T follicular helper cell (primary cell): ENCODE data around the gene KIAA1191.
"Not testable (repeated sequence)": the region's sequence is repeated elsewhere in the genome, so short reads cannot be mapped to it uniquely, and the experiment has no call there.

Source experiments
- DNase-seq: peaks from one replicate; pipeline ENCODE4 v3.0.0-alpha.2; 2020; ENCODE audit warnings: low read depth
- total RNA-seq, 2 experiments: gene quantifications; one replicate each; lab custom pipeline; 2026; lab: John Stamatoyannopoulos, UW

The KIAA1191 gene, protein sequence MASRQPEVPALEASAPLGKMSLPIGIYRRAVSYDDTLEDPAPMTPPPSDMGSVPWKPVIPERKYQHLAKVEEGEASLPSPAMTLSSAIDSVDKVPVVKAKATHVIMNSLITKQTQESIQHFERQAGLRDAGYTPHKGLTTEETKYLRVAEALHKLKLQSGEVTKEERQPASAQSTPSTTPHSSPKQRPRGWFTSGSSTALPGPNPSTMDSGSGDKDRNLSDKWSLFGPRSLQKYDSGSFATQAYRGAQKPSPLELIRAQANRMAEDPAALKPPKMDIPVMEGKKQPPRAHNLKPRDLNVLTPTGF
- total RNA-seq: 71.8 to 81.4 reads per million in 2 experiments

DNA sequence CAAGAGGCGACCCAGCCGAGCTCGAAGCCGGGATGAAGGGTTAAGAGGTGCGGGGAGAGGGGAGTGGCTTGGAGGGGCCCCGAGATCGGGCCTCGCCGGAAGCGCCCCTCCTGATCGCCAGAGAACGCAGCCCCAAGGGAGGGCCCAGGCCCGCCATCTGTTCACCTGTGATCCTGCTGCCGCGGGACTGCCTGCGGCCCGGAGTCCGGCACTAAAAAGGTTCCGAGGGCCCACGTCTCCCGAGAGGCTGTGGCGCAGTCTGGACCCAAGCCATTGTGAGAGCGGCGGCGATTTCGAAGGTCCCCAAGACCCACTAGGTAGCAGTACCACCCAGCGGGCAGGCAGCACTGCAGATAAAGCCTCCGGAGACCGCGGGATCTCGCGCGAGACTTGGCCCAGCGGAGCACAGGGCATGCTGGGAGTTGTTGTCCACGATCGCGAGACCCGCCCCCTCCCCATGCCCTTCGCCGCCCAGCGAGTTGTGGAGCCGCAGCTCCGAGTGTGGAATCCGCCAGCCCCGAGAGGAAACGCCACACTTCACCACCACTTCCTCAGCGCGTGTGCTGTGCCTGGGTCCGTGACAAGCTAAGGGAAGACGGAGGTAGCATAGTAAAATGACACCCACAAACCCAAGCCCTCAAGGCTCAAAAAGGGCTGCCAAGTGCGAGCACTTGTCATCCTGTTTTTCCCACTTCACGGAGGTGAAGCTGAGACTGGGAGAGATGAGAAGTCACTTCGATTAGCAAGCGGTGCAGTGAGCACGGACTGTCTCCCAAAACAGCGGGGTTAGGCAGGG, at the start of gene KIAA1191:
Gene KIAA1191, minus strand, starts transcription at position 328 of the 796 bp plus-strand sequence. CDS start 2,256 bp downstream, outside the sequence.
- DNase-seq: peak; percentile 93

DNA sequence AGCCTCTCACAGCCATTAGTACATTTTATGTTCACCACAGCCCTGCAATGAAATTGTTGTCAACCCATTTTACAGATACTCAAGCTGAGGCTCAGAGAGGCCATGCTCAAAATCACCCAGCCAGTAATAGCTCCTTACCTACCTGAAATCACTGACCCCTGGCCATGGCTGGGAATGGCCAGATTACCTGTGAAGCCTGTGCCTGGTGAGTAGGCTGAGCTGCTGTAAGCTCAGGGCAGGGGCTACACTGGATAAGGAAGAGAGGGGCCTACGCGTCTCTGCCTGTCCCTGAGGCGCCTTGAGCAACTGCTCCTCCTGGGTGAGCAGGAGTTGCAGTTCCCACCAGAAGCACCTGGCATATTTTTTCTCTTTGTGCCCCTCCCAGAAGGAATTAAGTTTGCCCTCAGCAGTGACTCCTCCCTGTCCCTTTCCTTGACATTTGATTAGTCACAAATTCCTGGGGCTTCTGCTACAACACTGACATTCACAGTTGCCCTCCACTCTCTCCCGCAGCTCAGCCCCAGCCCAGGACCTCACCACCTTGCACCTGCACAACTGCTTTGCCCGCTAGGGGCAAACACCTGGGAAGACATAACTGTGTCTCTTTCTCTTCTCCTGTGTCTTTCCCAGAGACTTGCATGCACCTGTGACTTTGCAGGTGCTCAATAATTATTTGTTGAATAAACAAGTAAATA, 49.1 kb upstream of the KIAA1191 start:
- no peak for DNase-seq

DNA sequence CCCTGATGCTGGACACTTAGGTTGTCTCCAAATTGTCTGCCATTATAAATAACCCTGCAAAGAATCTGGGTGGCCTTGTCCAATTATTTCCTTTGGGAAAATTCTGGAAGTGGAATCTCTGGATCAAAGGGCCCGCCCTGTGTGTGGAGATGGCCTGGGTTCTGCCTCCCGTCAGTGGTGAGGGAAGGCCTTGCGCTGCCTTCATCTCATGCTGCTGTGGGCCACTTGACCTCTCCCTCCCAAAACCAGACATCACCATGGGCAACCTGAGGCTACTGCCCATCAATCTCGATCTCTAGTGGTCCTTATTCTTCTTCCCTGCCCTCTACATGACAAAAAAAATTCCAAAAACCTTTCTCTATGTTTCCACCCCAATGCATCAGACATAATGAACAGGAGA, 48.2 kb upstream of the KIAA1191 start:
- DNase-seq: no peak

DNA sequence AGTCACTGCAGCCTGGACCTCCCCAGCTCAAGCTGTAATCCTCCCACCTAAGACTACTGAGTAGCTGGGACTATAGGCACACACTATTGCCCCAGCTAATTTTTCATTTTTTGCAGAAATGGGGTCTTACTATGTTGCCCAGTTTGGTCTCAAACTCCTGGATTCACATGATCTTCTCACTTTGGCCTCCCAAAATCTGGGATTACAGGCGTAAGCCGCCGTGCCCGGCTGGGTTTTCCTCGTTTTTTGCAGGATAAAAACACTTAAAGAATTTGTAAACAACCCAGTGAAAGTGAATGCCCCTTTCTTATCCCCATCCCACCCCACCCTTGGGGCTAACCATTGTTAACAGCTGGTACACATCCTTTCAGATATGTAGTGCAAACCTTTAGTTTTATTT, 47.0 kb upstream of the KIAA1191 start:
- no peak for DNase-seq

DNA sequence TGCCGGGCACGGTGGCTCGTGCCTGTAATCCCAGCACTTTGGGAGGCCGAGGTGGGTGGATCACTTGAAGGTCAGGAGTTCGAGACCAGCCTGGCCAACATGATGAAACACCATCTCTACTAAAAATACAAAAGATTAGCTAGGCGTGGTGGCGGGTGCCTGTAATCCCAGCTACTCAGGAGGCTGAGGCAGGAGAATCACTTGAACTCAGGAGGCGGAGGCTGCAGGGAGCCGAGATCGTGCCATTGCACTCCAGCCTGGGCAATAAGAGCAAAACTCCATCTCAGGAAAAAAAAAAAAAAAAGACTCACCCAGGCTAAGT, 46.6 kb upstream of the KIAA1191 start:
- not testable (repeated sequence) for DNase-seq

DNA sequence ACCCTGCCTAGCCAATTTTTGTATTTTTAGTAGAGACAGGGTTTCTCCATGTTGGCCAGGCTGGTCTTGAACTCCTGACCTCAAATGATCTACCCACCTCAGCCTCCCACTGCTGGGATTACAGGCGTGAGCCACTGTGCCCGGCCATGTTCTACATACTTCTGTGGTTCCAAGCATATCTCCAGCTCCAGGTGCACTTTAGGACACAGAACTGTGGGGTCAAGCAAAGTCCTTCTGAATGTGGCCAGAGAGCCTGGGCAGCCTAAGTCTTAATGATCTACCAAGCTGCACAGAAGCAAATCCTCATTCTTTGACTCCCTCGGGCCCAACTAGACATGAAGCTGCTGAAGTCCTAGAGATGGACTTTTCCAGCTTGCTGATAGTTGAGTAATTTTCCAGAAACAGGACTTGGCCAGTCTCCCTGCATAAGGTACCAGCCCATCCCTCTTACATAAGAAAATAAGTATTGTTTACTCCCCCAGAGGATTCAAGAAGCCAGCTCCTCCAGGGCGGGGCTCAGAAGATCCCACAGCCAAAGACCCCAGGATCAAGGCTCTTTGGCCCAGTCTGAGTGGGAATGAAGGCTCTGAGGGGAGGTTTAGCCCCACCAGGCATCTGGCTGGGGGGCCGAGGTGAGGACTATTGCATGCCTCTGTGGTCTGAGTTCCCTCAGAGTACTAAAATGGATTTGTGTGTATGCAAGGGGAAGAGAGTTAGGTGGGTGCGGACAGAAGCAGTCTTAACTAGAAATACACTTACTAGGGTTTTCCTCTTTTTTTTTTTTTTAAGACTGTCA, 46.1 kb upstream of the KIAA1191 start:
- no peak for DNase-seq

DNA sequence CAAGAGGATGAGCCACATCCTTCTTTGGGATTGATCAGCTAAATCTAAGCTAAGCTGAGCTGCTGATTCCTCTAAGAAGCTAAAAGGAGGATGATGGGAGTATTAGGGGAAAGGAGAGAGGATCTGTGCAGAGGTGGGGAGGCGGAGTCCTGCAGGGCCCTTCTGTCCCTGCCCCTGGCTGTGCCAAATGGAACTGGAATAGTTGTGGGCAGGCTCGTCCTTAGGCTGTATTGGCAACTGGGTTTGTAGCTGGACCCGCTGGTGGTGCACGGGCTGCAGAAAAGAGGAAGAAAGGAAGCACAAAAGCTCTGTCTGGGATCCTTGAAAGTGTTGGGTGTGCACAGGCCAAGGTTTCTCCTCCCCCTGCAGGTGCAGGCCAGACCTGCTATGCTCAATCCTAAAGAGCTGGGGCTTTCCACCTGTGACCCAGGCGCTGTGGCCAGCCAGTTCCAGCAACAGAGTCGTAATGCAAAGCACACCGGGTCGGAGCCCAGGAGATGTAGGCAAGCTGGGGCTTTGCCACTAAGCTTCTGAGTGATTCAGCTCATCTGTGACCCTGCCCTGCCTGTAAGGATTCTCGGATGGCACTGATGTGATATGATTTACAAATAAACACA, 45.0 kb upstream of the KIAA1191 start:
- no peak for DNase-seq

DNA sequence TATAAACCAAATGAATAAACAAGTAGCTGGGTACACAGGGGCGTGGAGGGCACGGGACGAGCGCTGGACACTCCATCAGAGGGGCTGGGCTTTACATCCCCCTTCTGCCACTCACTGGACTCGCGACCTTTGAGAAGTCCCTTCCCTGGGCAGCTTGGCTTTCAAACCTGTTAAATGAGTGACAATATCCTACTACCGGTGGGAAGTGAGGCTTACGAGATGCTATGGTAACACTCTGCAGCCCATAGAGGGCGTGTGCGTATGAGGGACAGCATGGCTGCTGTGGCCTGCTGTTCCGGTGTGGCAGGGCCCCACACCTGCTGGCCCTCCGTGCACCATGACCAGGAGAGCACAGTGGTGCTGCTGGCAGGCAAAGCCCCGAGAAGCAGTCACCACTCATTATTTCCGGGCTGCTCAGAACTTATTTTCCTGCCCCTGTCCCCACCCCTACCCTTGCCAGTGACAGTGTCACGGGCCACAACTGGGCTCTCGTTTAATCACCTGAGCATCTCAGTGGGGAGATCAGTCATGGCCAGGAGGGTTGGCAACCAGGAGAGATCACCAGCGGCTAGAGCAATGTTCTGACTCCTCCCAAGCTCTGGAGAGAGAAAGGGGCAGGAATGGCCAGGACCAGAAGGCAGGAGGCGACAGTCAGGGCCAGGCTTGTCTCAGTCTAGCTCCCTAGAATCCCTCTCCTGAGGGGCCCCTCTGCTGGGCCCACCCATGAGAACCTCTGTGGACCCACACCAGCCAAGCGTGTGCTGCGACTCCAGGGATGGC, 44.3 kb upstream of the KIAA1191 start:
- no peak for DNase-seq

DNA sequence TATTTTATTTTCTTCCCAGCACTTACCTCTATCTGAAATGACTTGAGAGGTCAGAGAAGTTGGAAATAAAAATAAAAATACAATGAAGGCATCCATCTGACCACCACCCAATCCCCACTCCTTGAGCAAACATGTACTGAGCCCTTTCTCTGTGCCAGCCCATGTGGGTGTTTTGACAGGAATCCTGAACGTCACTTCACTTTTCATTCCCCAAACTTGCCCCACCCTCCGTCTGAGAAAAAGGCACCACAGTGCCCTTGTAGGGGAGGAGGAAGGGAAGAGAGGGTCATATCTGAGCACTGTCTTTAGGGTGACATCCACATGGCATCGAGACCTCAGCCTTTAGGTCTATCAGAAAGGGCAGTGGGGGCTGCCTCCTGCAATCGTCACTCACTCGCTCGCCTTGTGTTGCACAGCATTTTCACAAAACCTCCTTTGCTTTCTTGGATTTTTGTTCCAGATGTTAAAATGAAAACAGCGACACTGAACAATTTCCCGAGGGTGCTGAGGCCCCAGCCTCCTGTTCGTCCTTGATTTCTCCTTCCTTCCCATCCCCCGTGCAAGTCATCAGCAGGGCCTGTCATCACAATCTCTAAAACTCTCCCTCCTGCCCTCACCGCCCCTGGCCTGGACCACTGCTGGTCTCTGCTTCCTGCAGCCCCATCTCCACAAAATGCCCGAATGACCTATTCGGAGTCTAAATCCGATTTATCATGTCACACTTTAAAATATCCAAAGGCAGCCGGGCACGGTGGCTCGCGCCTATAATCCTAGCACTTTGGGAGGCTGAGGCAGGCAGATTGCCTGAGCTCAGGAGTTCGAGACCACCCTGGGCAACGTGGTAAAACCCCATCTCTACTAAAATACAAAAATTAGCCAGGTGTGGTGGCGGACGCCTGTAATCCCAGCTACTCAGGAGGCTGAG, 40.0 kb upstream of the KIAA1191 start:
- no peak for DNase-seq

DNA sequence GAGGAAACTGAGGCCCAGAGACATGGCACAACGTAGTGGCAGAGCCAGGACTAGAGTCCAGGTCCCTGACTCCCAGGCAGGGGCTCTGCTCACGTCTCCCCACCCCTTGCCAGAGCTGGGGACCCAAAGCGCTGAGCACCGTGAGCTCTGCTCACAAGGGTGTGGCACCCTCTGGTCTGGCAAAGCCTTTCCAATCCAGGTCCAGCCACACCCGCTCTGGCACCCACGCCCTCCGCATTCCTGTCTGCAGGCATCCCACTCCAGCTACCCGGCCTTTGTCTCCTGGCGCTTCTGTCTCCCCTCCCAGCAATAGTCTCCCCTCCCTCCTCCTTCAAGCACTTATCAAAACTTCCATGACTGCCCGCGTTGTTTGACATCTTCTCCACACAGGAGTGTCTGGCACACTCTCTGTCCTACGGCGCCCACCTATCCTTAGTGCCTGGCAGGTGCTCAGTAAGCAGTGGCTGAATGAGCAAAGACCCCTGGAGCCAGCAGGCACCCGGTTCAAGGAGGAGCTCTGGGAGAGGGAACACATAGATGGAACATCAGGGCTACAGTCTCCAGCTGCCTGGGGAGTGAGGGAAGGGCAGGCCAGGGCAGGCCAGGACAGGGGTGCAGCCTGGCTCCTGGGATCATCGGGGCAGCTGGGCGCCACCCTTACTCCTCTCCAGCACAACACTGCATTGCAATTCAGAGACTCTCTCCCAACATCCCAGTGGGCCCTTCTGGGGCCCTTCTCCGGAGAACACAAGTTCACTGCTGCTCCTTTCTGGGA, 39.0 kb upstream of the KIAA1191 start:
- no peak for DNase-seq

DNA sequence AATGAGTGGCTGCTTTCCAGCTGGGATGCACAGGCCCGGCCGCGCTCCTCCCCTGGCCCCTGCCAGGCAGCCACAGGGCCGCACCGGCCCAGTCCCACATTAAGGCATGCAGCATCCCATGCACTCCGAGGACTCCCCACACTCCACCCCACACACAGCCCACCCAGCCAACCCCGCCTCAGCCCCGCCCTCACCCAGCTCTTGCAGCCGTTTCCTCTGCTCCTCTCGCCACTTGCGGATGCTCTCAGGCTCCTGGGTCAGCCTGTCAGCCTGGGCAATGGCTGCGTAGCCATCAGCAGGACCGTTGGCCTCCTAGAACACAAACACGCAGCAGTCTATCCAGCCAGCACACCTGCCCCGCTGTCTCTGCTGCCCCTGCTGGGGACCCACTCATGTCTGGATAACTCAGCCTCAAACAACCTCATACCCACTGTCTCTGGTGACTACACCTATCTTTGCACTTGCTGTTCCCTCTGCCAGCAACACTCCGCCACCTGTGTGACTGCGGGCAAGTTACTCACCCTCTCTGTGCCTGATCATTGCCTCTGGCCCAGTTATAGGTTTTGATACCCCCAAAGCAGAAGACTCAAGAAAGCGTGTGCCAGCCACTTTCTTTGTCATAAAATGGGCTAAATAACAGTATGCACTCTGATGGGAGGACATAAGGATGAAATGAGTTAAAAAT, 36.3 kb upstream of the KIAA1191 start:
- no peak for DNase-seq

DNA sequence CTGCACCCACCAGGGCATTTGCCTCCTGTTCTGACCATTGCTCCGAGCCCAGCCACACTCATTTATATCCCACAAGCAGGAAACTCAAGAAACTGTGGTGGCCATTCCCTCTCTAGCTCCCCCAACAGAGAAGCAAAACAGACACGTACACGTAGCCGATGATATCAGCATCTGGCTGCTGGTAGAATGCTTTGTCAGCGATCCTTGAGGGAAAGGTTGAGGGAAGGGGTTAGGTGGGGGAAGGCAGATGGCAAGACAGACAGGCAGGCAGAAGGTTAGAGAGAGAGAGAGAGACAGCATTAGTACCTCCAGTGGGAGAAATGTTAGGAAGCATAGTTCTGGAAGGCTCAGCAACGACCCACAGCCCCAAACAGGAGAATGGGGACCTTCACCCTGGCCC, 34.8 kb upstream of the KIAA1191 start:
- no peak for DNase-seq

DNA sequence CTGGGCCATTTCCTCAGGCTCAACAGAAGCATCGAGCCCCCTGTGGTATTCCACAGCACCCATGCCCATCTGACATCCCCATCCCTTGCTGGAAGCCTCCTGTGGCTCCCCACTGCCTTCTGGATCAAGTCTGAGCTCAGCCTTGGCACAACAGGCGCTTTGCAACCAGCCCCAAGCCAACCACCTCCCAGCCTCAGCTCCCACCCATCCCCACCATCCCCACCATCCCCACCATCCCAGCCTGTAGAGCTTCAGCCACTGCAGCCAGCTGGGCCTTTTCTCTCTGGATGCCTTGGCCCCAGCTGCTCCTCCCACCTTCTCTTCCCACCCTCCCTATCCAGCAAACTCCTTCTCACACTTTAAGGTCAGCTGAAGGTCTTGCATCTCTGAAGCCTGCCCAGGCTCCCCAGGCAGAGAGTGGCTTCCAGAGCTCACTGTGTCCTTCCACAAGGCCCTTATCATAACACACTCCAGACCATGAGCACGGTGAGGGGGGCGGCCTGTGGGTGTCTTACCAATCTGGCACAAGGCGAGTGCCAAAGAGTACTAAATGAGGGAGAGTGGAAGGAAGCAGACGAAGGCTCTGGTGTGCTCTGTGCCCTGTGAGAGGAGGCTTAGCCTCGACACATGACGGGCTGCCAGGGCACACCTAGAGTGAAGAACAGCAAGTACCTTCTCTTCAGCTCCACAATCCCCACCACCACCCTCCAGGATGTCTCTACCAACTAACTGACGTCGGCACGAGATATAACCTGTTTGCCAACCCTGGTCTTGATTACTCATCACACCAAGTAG, 33.5 kb upstream of the KIAA1191 start:
- no peak for DNase-seq

DNA sequence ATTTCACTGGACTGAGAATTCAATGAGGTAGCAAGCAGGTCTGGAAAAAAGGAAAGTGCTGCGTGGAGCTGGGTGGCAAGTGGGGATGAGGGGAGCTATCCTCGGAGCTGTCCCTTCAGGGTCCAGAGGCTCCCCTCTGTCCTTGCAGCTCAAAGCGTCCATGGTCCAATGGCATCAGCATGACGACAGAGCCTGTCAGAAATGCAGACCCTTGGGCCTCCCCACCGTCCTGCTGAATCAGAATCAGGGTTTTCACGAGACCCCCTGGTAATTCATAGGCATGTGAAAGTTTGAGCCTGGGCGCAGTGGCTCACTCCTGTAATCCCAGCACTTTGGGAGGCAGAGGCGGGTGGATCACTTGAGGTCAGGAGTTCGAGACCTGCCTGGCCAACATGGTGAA, 32.5 kb upstream of the KIAA1191 start:
- DNase-seq: no peak

DNA sequence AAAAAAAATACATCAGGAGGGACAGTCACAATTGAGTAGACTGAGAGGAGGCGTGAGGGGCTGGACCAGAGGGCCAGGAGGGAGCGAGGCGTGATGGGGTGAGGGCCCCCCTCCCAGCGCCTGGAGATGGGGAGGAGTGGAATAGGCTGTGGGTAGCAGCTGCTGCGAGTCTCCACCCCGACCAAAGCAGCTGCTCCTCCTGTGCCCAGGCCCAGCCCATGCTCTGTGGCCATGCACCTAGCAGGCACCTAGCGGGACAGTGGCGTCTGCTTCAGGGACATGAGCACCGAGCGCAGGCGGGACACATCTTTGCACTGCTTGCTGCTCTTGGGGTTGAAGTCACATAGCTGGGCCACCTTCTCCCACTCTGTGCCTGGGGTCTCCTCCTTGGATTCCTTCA, 31.0 kb upstream of the KIAA1191 start:
- DNase-seq: no peak

DNA sequence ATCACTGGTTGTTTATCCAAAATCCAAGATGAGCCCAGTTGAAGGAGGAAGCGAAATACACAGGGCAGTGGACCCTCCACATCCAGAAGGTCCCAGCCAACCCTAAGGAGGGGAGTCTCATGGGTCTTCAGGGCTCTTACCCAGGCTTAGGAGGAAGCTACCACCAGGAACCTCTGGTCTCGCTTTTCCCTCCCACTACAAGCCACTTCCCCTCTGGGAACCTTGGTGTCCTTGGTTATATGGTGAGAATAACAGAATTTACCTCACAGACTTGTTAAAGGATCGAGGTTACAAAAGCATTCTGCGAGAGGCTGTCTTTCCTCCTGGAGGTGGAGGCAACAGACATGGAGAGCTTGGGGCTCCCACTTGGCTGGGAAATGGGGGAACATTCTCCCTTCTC, 30.4 kb upstream of the KIAA1191 start:
- DNase-seq: no peak

DNA sequence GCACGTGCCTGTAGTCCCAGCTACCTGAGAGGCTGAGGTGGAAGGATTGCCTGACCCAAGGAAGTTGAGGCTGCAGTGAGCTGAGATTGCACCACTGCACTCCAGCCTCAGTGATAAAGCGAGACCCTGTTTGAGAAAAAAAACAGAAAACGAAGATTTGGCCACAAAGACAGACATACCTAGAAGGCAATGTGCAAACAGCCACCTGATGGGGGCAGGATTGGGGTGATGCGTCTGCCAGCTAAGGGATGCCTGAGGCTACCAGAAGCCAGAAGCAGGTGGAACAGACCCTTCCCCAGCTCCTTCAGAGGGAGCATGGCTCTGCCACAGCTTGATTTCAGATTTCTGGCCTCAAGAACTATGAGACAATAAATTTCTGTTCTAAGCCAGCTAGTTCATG, 29.9 kb upstream of the KIAA1191 start:
- no peak for DNase-seq
